GM12873 (cell line): Measurements from ENCODE around the gene LYRM7.

Experiments used
- TF ChIP-seq, protein P1 (sequence below): IDR thresholded peaks from 2 replicates; pipeline ENCODE4 v1.5.1; 2012; ENCODE audit warnings: low read depth, mild to moderate bottlenecking, moderate library complexity, low read length, control low read depth; ENCODE audit not compliant: insufficient read depth; ENCODE audit errors: missing control alignments

The LYRM7 gene

GRCh38 chr5:131239686-131240085 lies 68.9 kb downstream of the LYRM7 start:
- TF ChIP-seq, protein P1, sequence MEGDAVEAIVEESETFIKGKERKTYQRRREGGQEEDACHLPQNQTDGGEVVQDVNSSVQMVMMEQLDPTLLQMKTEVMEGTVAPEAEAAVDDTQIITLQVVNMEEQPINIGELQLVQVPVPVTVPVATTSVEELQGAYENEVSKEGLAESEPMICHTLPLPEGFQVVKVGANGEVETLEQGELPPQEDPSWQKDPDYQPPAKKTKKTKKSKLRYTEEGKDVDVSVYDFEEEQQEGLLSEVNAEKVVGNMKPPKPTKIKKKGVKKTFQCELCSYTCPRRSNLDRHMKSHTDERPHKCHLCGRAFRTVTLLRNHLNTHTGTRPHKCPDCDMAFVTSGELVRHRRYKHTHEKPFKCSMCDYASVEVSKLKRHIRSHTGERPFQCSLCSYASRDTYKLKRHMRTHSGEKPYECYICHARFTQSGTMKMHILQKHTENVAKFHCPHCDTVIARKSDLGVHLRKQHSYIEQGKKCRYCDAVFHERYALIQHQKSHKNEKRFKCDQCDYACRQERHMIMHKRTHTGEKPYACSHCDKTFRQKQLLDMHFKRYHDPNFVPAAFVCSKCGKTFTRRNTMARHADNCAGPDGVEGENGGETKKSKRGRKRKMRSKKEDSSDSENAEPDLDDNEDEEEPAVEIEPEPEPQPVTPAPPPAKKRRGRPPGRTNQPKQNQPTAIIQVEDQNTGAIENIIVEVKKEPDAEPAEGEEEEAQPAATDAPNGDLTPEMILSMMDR: no peak

- TF ChIP-seq, protein P1: no peak
These were observed 72.0 kb downstream of the LYRM7 start for GRCh38 chr5:131242728-131243255.

- TF ChIP-seq, protein P1: no peak
These were observed 74.6 kb downstream of the LYRM7 start for GRCh38 chr5:131245312-131245711.

GRCh38 chr5:131245948-131246347 lies 75.2 kb downstream of the LYRM7 start:
- TF ChIP-seq, protein P1: no peak

DNA sequence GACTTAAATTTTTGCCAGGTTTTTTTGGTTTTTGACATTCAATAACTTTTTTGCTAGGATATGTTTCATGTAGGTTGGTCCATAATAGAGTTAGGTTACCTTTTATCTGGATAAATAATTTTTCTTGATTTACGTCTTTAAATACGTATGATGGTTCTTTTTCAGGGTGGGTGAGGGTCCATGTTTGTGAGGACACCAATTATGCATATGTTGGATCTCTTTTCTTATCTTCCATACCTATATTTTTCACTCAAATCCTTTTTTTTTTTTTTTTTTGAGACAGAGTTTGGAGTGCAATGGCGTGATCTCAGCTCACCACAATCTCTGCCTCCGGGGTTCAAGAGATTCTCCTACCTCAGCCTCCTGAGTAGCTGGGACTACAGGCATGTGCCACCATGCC lies 75.8 kb downstream of the LYRM7 start:
- TF ChIP-seq, protein P1: no peak

GRCh38 chr5:131250751-131251475 lies 80.2 kb downstream of the LYRM7 start:
- TF ChIP-seq, protein P1: no peak

DNA sequence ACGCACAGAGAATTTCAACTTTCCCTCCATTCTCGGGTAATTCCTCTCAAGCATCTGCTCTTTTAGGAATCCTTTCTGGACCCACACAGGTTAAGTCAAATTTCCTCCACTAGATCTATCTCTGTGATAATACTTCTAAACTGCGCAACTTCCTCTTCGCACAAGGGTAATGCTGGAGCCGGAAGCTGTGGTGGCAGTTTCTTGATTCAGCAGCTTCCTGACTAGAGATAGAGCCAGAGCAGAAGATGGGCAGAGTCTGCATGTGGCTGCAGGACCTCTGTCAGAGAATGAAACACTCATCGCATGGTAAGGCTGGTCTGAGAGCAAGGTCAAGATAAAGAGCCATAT lies 82.1 kb downstream of the LYRM7 start:
- TF ChIP-seq, protein P1: no peak

GRCh38 chr5:131254741-131255140 lies 84.0 kb downstream of the LYRM7 start:
- TF ChIP-seq, protein P1: no peak
